ENCODE measurements around the gene AK5. TPM values are rescaled to one million over a fixed set of nuclear protein-coding genes. Genes with fewer than 3 reads are reported as not detected.
"Not testable (repeated sequence)": the region's sequence is repeated elsewhere in the genome, so short reads cannot be mapped to it uniquely, and the experiment has no call there.

Gene AK5
- total RNA-seq, 1 experiment from 2014 or later: 0.11 TPM

DNA sequence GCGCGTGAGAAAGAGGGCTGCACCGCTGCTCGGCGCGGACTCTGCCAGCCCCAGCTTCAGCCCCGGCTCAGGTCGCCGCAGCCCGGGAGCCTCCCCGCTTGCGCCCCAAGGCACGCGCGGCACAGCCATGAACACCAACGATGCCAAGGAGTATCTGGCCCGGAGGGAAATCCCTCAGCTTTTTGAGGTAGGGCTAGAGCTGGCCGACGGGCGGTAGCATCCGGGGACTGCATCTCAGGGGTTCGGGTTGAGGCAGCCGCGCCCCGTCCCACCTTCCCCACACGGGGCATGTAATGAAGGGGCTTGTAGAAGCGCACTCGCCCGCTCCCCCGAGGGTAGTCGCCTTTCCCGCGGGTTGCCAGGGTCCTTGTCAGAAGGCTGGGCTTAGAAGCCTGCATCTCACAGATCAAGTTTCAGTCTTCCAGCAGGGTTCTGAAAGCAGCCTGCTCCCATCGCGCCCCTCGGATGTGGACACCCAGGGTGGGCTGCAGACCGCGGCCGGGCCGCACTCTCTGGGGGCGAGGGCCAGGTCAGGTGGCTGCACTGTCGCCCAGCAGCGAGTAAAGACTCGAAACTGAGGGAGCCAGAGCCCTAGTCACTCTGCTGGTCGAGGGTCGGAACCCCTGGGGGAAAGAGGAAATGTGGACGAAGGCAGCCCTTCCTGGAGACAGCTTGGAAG lies 507 bp downstream of the AK5 start:
- DNase-seq (ENCODE audit: low read depth, low spot score): no peak

DNA sequence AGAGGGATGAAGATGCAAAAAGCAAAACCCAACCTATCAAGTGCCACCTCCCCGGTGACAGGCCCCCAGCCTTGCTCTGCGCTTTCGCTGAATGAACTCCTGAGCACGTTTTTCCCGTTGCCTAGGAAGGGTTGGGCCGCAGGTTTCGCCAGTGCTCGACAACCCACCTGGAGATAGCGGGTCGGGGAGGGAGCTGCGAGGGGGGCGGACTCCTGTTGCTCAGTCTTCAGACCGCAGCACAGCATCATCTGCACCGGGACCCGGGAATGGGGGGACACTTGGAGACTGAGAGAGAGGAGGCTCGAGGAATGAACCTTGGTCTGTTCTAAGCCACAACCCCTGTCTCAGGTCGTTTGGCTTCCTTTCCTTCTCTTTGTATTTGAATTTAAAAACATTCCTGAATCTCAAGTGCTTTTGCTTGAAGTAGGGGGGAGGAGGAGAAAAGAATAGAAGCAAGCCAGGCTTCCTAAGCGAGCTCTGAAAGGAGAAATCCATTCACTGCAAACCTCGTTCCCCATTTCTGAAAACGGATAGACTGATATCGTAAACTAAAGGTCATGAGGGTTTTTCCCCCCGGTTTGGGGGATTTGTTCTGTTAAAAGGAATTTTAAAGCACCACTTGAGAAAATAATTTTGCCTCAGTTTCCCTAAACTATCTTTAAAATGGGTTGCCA lies 1.2 kb downstream of the AK5 start:
- no peak for DNase-seq (ENCODE audit: low read depth, low spot score)
- in situ Hi-C loops (cut with HindIII; ENCODE audit: low pct_unique_long_range_greater_than_20kb, low sequenced_read_pairs): no loop called here

More for the DNA sequence above, 507 bp downstream of the AK5 start:
- in situ Hi-C loops (cut with HindIII; ENCODE audit: low pct_unique_long_range_greater_than_20kb, low sequenced_read_pairs): no loop called here

DNA sequence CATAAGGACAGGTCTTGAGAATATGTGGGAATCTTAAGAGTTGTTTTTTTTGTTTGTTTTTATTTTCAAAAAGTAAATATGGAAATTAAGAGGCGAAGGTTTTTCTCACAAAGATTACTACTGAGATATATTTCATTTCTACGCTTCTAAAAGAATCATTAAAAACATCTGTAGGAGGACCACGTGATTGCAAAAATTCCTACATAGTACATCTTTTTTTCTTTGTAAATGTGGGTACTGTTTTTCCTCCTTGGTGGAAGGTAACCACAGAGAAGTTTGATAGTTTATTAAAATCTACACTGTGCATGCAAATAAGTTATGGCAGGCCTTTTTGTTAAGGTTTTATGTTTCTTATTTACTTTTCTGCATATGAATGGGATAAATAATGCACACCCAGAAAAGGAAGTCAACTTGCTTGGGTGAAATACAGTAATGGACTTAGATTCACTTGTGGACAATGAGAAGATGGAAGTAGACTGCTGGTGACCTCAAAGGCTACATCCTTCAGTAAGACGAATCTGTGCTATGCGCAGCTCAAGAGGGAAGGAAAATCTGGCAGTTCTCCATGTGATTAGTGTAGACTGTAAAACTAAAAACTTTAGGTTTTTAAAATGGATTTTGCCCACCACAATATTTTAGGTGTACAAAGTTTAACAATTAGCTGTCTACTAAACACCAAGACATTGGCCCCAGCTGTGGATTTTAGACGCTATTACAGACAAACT lies 2.0 kb downstream of the AK5 start:
- in situ Hi-C loops (cut with HindIII; ENCODE audit: low pct_unique_long_range_greater_than_20kb, low sequenced_read_pairs): no loop called here
- no peak for DNase-seq (ENCODE audit: low read depth, low spot score)

DNA sequence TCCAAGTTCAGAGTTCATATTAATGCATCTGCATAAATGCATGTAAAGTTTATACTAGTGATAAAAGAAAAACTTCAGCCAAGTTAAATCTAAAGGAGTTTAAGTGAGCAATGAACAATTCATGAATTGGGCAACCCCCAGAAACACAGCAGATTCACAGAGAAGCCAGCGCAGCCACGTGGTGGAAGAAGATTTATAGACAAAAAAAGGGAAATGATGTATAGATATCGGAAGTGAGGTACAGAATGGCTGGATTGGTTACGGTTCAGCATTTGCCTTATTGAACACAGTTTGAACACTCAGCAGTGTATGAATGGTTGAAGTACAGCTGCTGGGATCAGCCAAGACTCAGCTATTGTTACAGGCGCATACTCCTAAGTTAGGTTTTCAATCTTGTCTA lies 5.7 kb downstream of the AK5 start:
- DNase-seq (ENCODE audit: low read depth, low spot score): no peak
- in situ Hi-C loops (cut with HindIII; ENCODE audit: low pct_unique_long_range_greater_than_20kb, low sequenced_read_pairs): no loop called here

DNA sequence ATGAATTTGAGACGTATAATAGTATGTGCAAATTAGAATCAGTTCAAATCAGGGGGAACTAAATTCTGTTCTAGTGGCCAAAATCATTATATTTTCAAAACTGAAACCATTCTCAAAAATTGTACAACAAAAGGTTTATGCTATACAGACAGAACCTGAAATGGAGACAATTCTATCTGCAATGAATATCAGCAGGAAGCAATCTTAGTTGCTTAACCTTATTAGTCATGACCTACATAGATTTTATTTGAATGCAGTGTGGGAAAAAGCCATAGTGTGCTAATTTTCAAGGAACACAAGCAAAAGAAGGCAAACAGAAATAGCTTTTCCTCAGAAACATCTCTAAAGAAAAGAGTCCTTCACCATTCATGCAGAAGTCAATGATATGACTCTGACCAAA lies 6.5 kb downstream of the AK5 start:
- in situ Hi-C loops (cut with HindIII; ENCODE audit: low pct_unique_long_range_greater_than_20kb, low sequenced_read_pairs): no loop called here

DNA sequence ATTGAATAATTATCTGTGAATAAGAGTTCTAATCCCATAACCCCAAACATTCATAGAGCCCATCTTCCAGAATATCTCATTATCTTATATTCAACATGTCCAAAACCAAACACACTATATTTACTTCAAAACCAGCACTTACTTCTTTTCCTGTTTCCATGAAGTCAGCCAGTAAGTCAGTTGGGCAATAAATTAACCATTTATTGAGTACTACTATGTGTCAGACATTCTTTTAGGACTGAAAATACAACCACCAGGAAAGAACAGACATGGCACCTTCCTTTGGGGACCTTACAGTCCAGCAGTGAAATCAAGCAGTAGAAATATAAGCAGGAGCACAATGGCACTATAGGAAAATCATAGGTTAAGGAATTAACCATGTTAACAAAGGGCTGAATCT lies 8.8 kb downstream of the AK5 start:
- in situ Hi-C loops (cut with HindIII; ENCODE audit: low pct_unique_long_range_greater_than_20kb, low sequenced_read_pairs): no loop called here
- DNase-seq (ENCODE audit: low read depth, low spot score): no peak

More for the DNA sequence above, 6.5 kb downstream of the AK5 start:
- no peak for DNase-seq (ENCODE audit: low read depth, low spot score)

DNA sequence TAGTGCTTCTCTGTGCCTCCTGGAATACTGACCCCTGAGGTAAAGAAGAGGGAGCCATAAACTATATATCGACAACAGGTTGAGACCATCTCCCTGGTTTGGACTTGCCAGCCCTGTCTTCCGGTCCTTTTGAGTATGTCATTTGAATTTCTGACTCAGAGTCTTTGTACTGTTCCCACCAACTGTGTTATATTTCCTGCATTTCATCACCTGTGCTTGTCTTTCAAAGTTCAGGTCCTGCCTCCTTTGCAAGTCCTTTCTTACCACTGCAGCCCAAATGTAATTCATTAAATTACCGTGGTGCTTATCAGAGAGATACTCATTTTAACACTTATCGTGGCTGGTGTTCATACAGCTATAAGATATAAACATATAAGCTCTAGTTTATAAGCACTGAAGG lies 10.7 kb downstream of the AK5 start:
- in situ Hi-C loops (cut with HindIII; ENCODE audit: low pct_unique_long_range_greater_than_20kb, low sequenced_read_pairs): no loop called here

DNA sequence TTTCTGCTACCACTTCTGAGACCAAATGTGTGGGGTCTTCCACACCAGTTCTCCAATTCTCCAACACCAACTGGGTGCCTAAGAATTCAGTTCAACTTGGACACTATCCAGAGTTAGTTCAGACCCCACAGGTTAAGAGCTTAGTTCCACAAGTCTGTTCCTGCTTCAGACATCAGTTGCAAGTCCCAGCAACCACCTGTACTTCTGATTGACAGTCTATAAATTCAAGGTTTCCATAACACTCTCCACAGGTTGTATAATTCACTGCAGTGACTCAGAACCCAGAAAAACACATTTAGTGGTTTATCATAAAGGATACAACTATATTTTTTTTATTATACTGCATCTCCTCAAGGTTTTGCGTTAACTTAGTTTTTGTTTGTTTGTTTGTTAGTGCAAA lies 18.7 kb downstream of the AK5 start:
- in situ Hi-C loops (cut with HindIII; ENCODE audit: low pct_unique_long_range_greater_than_20kb, low sequenced_read_pairs): no loop called here
- no peak for DNase-seq (ENCODE audit: low read depth, low spot score)

More for the DNA sequence above, 10.7 kb downstream of the AK5 start:
- no peak for DNase-seq (ENCODE audit: low read depth, low spot score)

DNA sequence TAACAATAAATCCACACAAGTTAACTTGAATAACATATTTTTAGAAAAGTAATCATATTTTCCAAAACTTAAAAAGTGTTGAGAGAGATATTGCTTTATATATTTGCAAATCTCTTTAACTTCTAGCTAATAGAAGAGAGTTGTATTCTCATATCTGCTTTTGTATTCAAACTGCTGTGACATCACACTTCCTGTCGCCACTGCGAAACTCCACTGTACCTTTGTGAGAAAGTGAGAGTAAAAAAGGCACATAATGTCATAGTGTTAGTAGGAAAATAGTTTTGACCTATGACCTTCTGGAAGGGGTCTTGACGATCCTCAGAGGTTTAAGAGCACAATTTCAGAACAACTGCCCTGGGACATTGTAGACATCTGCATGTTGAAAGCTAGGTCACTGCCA lies 21.6 kb downstream of the AK5 start:
- in situ Hi-C loops (cut with HindIII; ENCODE audit: low pct_unique_long_range_greater_than_20kb, low sequenced_read_pairs): no loop called here
- no peak for DNase-seq (ENCODE audit: low read depth, low spot score)

DNA sequence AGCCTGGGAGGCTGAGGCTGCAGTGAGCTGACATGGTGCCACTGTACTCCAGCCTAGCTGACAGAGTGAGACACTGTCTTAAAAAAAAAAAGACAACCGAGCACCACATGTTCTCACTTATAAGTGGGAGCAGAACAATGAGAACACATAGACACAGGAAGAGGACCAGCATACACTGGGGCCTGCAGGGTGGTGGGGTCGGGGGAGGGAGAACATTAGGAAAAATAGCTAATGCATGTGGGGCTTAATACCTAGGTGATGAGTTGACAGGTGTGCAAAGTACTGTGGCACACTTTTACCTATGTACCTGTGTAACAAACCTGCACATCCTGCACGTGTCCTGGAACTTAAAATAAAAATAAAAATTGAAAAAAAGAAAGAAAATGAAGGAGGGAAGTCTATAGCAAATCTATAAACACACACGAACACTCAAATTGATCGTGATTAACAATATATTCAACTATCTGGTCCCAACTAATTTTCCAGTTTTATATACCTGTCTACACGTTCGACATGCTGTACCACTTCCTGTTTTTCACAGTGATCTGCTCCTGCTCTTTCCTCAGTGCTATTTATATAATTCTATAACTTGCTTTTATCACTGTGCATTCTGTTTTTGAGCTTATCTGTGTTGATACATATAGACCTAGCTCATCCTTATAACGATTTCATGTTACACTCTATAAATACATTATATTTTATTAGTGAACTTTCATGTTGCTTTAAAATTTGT lies 27.2 kb downstream of the AK5 start:
- in situ Hi-C loops (cut with HindIII; ENCODE audit: low pct_unique_long_range_greater_than_20kb, low sequenced_read_pairs): no loop called here
- no peak for DNase-seq (ENCODE audit: low read depth, low spot score)

DNA sequence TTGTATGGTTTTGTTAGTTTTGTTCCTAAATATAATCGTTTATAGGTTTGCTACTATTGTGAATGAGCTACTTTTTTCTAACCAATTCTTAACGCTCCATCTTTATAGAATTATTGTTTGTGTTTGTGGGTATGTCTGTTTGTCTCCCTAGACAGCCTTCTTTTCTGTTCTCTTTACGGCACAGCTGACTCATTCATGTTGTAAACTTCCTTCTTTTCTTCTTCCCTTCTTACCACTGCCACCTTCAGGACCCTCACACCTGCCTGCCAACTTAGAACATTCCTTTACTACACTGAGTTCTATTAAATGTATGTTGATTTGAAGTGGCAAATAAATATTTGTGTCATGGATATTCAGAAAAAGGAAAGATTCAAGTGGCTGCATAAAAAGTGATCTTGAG lies 29.1 kb downstream of the AK5 start:
- no peak for DNase-seq (ENCODE audit: low read depth, low spot score)
- in situ Hi-C loops (cut with HindIII; ENCODE audit: low pct_unique_long_range_greater_than_20kb, low sequenced_read_pairs): no loop called here

DNA sequence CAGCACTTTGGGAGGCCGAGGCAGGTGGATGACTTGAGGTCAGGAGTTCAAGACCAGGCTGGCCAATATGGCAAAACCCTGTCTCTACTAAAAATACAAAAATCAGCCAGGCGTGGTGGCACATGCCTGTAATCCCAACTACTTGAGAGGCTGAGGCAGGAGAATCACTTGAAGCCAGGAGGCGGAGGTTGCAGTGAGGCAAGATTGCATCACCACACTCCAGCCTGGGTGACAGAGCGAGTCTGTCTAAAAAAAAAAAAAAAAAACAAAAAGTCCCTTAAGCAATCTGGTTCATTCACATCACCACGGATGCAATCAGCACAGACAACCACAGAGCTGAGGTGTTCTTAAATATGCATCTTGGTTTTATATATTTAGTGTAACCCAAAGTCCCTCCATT lies 30.5 kb downstream of the AK5 start:
- peak; percentile 4 for DNase-seq (ENCODE audit: low read depth, low spot score)
- in situ Hi-C loops (cut with HindIII; ENCODE audit: low pct_unique_long_range_greater_than_20kb, low sequenced_read_pairs): not testable (repeated sequence)

DNA sequence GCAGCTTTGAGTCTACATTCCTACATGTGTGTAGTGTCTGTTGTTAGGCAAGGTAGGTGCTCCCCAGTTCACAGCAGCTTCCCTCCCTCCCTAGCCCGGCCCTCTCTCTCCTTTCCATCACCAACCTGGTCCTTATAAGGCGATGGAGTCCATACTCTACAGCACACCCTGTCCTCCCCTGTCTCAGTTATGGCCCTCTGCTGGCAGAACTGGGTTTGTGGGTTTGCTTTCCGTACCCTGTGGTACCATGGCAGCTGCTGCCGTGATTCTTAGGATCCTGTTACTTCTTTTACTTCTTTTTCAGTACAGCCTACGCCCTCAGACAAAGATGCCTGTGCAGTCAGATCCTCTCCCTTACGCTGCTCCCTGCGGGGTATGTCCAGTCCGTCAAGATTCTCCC lies 31.7 kb downstream of the AK5 start:
- DNase-seq (ENCODE audit: low read depth, low spot score): peak; percentile 76
- in situ Hi-C loops (cut with HindIII; ENCODE audit: low pct_unique_long_range_greater_than_20kb, low sequenced_read_pairs): no loop called here

DNA sequence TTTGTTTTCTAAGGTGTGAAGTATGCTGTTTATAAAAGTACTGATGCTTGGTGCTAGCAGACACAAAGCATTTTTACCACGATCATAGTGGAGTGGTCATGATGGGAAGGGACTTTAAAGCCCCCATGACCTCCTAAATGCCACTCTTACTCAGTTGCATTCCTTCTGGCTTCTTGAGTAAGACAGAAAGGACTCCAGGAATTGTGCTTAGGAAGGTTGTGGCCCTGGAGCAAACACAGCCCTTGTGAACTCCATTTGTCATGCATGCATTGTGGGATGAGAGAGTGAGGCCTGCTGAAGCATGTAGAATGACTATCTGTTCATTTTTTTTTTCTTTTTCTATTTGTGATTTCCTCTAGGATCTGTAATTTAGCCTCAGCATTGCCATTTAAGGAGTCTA lies 34.2 kb downstream of the AK5 start:
- in situ Hi-C loops (cut with HindIII; ENCODE audit: low pct_unique_long_range_greater_than_20kb, low sequenced_read_pairs): no loop called here
- DNase-seq (ENCODE audit: low read depth, low spot score): no peak

DNA sequence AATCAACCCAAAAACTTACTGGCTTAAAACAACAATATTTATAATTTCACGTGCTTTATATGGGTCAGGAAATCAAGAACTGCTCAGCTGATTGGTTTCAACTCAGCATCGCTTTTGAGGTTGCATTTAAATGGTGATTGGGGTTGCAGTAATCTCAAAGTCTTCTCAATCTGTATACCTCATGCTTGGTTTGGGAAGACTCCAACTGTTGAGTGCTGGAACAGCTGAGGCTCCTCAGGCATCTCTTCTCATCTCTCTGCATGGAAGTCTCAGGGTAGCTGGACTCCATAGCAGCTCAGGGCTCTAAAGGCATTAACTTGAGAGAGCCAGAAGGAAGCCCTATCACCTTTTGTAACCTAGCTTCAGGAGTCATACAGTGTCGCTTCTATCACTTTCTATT lies 35.1 kb downstream of the AK5 start:
- DNase-seq (ENCODE audit: low read depth, low spot score): no peak
- in situ Hi-C loops (cut with HindIII; ENCODE audit: low pct_unique_long_range_greater_than_20kb, low sequenced_read_pairs): no loop called here

DNA sequence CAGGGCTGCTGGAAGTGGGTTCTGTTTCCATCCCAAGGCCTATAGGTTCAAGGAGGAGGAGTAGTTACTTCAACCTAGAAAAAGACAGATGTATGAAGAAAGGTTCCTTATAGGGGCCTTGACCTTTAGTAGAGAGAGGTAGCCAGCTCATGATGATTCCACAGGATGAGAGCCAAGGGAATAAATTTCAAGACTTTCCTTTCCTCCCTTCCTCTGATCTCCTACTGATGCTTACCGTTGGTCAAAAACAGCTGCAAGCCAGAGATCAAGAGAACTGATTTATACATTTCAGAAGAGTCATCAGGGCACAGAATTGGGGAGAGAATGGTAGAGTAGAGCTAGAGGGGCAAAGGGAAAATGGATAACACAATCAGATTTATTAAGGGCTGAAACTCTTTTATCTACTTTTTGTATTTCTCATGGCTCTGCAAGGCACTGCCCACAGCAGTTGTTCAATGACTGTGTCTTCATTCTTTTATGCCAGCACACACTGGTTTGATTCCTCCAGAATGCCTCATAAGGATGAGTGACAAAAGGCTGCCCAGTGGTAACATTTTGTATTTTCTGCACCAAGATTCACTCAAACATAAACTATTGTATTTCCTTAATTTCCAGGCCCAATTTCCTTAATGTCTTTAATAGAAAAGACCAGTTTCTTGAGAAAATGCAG lies 37.4 kb downstream of the AK5 start:
- DNase-seq (ENCODE audit: low read depth, low spot score): no peak
- in situ Hi-C loops (cut with HindIII; ENCODE audit: low pct_unique_long_range_greater_than_20kb, low sequenced_read_pairs): no loop called here

DNA sequence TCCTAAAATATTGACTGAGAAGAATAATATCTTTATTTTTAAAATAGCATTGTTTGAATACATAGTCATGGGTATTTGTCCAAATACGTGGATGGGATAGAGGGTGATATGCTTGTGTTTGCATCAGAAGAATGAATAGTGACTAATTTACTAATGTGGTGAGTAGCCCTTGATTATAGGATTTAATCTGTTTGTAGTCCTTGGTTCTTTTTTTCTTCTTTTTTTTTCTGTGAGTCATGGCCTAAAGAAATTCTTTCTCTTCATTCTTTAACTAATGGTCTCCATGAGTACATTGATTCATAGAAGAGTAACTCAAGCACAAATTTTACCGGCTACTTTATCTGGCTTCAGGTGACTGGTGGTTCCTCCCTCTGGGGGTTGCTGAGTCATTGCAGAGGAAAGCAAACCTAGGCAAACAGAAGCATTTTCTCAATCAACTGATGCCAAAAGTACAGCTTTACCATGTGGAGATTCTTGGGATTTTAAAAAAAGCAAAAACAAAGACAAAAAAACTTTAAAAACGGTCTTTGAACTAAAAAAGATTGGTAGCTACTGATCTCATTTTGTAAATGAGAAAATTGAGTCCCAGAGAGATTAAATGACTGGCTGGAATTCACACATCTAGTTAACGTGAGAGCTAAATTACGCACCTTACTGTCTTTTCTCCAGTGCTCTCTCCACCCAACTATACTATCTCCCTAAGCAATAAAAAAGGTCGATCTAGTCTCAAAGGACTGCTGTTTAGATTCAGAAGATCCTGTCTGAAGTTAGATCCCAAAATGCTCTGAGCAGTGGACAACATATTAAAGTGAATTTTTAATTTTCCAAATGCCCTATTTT lies 40.5 kb downstream of the AK5 start:
- DNase-seq (ENCODE audit: low read depth, low spot score): peak; percentile 4
- in situ Hi-C loops (cut with HindIII; ENCODE audit: low pct_unique_long_range_greater_than_20kb, low sequenced_read_pairs): no loop called here

Data from SK-MEL-5 (cell line).